GM19043 (cell line): Measurements from ENCODE around the gene RANBP3L.
"Not testable (repeated sequence)": the region's sequence is repeated elsewhere in the genome, so short reads cannot be mapped to it uniquely, and the experiment has no call there.

Experiments used
- ATAC-seq: cut with Tn5 transposase; IDR thresholded peaks from one replicate; pipeline ENCODE4 v1.9.1; 2021; ENCODE audit warnings: low read depth; ENCODE audit not compliant: unreplicated experiment

The RANBP3L gene

DNA sequence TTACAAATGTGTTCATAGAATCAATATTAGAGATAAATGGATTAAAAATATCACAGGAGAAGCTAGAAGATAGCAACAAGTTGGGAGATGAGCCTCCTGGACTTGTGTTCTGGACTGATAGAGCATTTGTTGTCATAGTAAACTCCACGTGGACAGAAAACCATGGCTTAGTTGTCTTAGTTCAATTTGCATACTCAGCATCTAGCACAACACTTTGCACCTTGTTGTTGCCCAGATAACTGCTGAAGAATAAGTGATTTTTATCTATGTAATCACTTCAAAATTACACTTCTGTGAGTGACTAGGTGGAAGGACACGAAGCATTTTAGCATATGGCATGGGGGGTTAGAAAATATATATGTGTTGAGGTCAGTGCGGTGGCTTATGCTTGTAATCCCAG is 4.0 kb downstream of the RANBP3L start:
- no peak for ATAC-seq

DNA sequence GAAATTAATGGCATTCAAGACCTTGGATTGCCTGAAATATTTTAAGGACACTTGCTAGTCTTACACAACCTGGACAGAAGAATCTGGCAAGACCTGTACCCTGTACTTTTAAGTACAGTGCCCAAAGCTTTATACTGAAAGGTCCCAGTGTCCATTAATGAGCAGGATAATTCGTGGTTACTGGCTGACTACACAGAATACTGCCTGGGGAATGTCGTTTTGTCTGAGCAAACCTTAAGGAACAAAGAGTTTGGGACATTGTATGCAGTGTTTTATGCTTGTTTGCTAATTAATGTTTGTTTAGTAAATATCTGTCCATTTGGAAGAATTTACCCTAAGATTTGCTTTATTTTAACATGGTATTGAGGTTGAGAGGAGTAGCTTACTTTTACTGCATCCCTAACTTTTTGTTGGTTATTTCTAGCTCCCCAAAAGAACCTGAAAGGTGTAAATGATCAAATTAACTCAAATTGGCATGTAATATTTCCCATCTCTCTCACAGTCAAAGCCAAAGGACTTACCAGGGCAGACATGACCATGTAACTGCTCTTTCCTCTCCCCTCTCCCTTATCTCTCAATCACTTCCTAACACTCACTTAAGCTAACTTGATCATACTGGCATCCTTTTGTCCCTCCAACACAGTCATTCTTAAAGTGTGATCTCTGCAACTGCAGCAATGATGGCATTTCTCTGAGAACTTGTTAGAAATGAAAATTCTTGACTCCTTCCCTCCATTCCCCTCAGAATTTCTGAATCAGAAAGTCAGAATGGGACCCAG is 15.7 kb downstream of the RANBP3L start:
- ATAC-seq: no peak

DNA sequence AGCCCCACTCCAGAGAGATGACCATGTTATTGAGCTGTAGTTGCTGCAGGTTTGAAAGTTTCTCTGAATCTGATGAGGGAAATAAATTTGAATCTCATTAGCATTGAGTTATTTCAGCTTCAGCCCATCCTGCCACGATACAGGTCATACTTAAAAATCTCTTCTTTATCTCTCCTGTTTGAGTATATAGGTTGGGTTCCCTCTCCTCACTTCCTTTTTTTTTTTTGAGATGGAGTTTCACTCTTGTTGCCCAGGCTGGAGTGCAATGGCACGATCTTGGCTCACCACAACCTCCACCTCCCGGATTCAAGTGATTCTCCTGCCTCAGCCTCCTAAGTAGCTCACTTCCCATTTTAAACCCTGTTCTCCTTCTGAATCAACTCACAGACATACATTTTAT is 17.9 kb downstream of the RANBP3L start:
- ATAC-seq: not testable (repeated sequence)

DNA sequence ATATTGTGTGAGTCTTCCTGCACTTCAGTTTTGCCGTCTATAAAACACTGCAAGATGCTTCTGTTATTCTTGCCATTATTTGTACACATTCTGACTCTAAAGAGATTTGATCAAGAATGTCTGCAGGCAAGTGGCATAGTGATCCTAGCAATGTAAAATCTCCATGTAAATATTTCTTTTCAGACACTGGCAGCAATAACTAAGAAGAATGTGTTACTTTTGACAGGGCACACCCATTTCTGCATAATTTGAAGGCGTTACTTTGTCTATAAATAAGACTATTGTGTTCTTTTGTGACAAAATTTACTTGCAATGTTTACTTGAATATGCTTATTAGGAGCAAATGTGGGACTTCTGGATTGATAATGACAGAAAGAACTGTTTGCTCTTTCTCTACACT is 20.1 kb downstream of the RANBP3L start:
- ATAC-seq: no peak

DNA sequence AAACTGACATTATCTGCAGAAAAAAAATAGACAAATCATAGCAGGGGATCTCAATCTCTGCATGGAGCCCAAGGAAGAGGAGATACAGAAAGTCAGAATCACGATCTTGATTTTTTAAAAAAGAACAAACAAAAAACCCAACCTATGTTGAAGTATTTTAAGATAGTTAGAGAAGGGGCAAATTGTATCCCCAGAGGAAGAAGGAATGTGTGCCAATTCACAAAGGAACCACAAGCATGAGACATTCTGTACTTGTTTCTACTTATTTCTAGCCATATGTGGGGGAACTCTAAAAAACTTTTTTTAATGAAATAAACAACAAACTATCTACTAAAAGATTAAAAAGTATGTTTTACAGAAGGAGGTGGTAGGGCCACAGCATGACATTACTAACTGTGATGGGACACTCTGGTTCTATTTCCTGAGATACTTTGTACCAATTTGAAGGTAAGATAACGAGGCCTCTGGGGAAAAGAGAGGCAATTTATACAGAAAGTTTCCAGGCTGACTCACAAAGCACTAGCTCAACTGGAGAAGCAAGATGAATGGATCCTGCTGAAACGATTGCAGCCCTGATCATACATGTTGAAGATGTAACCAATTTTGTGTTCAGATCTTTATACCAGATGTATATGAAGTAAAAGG is 22.5 kb downstream of the RANBP3L start:
- no peak for ATAC-seq

DNA sequence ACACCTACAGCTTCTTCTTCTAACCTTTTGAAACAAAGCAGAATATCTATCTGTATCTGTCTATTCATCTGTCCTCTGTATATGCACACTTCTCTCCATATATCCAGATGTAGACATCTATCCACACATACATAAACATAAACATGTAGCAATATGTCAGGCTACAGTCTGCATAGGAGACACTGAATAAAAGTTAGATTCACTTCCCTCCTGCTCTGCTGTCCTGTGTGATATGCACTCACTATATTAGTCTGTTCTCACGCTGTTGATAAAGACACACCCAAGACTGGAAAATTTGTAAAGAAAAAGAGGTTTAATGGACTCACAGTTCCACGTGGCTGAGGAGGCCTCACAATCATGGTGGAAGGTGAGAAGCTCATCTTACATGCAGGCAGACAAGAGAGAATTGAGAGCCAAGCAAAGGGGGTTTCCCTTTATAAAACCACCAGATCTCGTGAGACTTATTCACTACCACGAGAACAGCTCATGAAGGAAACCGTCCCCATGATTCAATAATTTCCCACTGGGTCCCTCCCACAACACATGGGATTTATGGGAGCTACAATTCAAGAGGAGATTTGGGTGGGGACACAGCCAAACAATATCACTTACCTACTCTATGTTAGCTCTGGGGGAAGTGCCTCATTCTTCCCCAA is 24.1 kb downstream of the RANBP3L start:
- ATAC-seq: no peak

DNA sequence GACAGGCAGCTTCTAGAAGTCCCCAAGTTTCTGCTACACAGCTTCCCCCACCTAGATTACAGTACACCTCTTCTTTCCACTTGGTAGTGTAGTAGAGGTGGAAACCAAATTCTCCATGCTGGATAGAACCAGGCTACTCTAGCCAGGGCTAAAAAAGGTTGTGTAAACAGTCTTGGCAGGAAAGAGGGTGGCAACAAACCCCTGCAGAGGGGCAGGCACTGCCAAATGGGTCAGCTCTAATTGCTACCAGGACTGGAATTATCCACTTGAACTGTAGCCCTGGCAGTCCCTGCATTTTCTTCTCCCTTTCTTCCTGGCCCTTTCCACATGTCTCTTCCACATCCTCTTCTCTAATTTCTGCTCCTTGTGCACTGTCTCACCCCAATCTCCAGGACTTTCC is 24.8 kb downstream of the RANBP3L start:
- ATAC-seq: no peak

DNA sequence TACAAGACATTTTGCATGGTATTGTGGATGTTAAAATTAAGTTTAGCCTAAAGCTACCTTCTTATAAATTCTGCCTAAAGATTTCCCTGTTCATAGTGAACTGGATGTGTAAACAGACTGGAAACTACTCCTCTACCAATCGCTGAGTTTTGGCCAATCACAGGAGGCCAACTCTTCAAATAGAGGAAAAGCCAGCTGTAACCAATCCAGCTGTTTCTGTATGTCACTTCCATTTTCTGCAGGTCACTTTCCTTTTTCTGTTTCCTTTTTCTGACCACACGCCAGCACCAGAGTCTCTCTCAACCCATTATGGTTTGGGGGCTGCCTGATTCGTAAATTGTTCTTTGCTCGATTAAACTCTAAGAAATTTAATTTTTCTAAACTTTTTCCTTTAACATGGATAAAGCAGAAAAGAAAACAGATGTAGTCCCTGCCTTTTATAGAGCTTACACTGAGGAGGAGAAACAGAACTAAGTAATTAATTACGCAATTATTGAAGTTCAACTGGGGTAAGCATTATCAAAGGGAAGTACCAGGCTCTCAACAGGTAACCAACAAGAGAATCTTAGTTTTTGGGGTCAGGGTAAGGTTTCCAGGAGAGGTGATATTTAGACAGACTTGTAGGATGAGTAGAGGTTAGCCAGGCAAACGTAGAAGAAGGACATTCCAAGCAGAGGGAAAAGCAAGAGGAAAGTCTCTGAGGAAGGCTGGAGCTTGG is 27.7 kb downstream of the RANBP3L start:
- no peak for ATAC-seq

DNA sequence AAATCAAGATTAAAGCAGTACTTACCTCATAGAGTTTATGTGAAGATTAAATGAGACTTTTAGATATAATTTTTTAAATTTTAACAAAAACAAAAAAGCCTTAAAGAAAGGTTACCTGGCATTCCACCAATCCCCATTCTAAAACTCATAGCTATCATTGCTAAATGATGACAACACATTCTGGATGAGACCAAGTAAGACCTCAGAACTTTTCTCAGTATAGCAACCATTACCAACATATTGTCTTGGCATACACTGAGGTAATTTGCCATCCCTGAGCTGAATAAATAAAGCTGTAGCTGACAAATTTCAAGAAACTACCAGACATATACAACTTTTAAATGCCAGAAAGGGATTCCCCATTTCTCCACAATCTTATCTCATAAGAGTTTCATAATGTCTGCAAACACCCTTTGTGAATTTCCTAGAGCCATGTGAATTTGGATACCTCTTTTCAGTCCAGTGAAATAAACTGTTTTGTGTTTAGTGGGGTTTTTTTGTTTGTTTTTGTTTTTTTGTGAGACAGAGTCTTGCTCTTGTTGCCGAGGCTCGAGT is 29.5 kb downstream of the RANBP3L start:
- ATAC-seq: no peak

DNA sequence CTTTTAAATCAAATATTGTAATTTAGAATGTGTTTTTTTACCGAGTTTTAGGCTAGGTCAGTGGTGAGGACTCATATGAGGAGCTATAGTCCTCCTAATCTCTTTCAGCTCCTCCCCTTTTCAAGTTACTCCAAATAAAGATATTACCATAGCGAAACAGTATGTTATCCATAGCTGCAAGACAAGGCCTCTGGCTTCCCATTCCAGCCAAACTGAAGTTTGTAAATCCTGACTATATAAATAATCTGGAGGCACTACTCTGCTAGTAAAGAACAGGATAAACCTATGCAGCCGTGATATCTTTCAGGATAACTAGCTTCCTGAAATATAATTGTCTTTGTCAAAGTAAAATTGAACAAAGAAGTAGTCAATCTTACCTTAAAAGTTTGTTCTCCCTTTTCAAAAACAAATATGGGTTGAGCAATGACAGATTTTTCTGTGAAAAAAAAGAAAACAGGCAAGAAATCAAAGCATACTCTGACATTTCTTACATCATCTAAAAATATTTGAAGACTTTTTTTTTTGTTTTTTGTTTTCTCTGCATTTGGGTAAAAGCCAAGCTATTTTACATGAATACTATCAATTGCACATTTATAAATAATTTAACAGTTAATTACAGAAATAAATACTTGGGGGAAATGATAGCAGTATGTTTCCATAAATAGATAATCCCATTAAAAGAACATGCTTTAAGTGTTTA is 30.7 kb downstream of the RANBP3L start:
- no peak for ATAC-seq

DNA sequence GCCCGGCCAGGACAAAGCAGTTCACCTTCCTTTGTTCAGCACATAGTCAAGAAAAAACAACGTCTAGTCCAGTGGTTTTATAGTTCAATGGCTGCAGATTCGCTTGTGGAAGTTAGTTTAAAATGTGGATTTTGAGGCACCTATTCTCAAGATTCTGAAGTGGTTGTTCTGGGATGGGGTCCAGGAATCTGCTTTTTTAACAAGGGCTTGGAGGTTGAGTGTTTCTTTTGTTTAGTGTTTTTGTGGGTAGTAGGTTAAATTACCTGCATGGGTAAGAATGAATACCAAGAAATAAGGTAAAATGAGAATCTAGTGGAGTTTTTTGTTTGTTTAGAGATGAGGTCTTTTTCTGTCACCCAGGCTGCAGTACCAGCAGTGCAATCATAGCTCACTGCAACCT is 31.5 kb downstream of the RANBP3L start:
- no peak for ATAC-seq

DNA sequence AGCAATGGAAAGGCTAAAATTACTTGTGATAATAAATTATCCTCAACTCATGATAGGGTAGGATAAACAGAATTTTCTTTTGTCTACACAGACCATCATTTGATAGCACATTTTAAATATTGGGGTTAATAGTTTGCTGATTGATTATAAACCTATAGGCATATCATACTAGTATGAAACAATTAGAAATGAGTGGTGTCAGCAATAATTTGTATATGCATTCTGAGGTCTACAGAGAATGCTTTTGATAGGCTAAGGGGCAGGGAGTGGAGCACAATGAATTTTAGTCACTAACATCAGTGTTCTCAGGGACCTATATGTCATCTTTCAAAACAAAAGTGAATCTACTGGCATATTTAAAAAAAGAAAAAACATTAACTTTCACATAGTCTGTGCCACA is 32.2 kb downstream of the RANBP3L start:
- ATAC-seq: no peak

DNA sequence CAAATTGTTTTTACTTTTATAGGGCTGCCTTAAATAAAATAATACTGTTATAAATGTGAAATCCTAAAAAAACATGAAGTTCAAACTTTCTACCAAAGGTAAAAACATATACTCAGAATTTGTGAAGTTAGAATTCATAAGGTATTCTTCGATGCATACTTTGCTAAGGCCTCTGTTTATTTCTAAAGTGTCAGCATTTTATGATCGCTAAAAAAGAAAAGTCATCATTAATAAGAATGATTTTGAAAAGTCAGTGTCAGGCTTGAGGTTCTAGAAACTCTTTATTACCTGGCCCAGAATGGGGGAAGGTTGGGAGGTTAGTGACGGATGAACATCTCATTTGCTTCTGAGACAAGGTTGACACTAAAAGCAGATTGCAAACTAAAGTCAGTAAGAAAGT is 33.8 kb downstream of the RANBP3L start:
- no peak for ATAC-seq

DNA sequence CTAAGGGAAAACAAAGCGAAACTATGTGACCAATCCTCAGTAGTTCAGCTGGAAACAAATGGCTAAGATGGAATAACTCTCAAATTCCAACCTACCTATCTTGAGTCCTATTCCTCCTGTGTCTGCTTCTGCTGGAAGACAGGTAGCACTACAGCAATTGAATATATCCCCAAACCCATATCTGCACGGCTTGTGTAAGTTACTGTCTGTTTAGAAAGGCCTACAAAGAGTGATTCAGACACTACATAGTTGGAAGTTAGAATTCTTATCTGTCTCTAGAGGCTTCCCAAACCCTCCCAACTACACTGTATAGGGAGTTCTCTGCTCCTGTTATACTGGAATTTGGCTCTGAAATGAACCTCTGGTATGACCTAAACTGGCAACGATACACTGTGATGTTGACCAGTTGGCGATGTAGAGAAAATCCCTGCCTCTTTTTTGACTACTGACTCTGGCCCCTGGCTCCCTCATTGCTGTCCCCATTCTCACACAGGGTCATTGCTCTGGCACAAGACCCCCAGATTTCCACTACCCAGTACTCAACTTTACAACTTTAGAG is 37.4 kb downstream of the RANBP3L start:
- no peak for ATAC-seq

DNA sequence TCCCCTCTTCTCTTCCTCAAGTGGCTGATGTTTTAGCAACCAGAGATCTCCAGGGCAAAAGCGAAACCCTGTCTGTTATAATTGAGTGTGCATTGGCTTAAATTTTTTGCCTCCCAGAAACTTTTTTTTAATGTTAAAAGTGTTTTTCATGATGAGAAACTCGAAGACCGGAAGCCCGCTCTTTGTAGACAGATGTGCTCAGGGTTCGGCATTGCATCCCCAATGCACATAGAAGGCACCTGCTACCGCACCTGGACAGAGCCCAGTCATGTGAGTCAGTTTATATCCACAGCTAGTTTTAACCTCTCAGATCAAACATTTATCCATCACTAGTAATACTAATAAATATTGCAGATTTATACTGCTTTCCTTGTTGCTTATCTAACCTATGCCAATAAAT is 40.5 kb downstream of the RANBP3L start:
- ATAC-seq: no peak

DNA sequence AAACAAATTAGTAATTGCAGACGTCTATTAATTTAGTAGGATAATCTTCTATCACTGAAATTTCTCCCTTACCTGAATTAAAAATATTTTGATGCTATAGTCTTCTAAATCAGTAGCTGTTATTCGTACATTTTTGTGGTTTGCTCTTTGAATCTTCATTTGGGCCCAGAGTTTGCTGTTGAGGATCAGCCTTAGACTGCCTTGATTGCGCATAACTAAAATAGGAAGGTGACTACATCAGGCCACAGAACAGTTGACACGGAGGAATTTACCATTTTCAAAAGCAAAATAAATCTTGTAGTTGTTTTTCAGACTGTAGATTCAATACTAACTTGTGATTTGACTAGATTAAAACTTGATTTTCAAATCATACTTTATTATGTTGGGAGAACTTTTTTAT is 48.1 kb downstream of the RANBP3L start:
- no peak for ATAC-seq

DNA sequence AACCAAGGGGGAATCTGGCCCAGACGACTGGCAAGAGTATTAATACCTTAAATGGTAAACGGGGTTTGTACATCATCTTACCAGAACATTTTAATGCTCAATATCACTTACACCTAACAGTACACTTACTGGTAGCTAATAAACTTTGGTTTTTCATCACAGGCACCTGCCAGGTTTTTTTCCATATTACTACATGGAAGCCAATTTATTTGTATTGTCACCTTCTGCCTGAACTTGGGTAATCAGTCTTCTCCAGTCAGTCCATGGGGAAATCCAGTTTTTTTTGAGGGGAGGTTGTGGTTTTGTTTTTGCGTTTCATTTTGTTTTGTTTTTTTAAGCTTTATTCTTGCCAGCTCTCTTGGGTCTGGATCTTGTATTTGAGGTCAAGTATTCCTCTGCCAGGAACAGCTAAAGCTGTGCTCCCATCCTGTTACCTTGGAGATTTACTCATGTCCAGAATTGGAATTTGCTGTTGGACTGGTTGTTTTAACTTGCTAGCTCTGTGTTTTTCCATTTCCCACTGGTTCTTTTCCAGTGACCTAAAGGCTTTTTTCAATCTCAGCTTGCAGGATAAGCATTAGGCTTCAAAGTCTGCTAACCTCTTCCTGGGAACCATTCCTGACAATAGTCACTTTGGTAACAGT is 48.9 kb downstream of the RANBP3L start:
- ATAC-seq: no peak

DNA sequence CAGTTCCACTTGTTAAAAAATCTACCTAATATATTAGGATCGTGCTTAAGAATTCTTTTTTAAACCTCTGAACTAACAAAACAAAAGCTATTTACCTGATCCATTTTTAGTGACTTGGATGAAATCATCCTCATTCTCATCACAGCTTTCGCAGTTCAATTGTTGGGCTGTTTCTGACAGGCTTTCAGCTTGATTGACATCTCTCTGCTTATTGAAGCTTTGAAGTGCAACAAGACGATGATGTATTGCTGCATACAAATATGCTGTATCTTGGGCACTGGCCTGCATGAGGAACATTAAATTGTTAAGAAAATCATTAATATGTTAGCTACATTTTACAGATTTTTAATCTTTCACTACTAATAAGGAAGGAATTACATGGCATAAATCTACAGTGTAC is 50.5 kb downstream of the RANBP3L start:
- ATAC-seq: no peak

DNA sequence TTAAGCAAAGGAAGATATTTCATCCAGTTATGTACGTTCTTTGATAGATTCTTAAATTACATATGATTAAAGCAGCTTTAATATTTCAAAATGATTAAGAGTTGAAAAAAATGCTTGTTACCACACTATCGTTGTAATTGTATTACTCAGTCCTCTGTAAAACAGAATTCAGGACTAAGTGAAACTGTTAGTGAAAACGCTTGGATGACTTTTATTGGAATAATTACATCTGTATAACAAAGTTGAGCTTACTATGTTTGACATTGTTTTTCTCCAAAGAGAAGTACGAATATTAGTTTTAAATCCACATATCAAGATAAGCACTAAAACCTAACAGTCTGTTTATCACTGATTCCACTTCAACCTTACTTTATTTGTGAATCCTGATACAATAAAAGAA is 51.3 kb downstream of the RANBP3L start:
- ATAC-seq: no peak
